ENCODE results near the gene ETV5. TPM values are rescaled to one million over a fixed set of nuclear protein-coding genes. Genes with fewer than 3 reads are reported as not detected.

ETV5 gene
- total RNA-seq, 4 donors from 2014 or later: 2.0 to 39.8 (median 13.8) TPM

DNA sequence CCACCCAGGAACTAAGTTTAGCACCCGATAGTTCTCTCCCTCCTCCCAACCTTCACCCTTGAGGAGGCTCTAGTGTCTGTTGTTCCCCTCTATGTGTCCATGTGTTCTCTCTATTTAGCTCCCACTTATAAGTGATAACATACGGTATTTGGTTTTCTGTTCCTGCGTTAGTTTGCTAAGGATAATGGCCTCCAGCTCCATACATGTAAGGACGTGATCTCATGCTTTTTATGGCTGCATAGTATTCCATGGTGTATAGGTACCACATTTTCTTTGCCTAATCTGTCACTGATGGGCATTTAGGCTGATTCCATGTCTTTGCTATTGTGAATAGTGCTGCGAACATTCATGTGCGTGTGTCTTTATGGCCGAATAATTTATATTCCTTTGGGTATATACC, 104.2 kb downstream of the ETV5 start:
- TF ChIP-seq POLR2A (IDR thresholded peaks at IDR 0.05): no peak
- TF ChIP-seq, protein P1, sequence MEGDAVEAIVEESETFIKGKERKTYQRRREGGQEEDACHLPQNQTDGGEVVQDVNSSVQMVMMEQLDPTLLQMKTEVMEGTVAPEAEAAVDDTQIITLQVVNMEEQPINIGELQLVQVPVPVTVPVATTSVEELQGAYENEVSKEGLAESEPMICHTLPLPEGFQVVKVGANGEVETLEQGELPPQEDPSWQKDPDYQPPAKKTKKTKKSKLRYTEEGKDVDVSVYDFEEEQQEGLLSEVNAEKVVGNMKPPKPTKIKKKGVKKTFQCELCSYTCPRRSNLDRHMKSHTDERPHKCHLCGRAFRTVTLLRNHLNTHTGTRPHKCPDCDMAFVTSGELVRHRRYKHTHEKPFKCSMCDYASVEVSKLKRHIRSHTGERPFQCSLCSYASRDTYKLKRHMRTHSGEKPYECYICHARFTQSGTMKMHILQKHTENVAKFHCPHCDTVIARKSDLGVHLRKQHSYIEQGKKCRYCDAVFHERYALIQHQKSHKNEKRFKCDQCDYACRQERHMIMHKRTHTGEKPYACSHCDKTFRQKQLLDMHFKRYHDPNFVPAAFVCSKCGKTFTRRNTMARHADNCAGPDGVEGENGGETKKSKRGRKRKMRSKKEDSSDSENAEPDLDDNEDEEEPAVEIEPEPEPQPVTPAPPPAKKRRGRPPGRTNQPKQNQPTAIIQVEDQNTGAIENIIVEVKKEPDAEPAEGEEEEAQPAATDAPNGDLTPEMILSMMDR (IDR thresholded peaks at IDR 0.05): no peak
- H3K4me1 ChIP-seq: no peaks in the 10 kb centered on the region
- H3K27ac ChIP-seq: no peak overlapping the region
- intact Hi-C loops (cut with DNase I; ENCODE audit: low total_unique reads): no loop called here
- no peaks in the 10 kb centered on the region for H3K27me3 ChIP-seq
- H3K36me3 ChIP-seq: no peaks in the 10 kb centered on the region
- H3K9me3 ChIP-seq: no peaks in the 10 kb centered on the region
- H3K4me3 ChIP-seq: no peak overlapping the region
- no peak for DNase-seq

DNA sequence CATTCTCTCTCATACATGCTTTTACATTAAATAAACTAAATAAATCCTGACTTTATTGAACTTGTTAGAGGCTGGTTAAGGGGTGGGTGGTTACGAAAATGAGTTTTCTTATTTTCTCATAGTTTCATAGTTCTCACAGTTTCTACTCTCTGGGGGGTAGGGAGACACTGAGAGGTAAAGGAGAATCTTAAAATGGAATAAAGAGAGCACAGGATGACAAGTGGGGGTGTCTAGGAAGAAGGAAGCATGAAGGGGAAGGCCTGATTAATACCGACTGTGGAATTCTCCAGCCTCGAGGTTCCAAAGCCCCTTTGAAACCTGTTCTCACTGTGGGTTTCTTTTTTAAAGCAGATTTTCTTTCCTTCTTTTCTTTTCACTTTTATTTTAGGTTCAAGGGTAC, 104.7 kb downstream of the ETV5 start:
- no peak for DNase-seq
- Histone ChIP-seq H3K27me3 (no peaks in the 10 kb centered on the region), H3K4me1 (no peaks in the 10 kb centered on the region), H3K27ac (no peak overlapping the region), H3K9me3 (no peaks in the 10 kb centered on the region), H3K4me3 (no peak overlapping the region), H3K36me3 (no peaks in the 10 kb centered on the region)
- intact Hi-C loops (cut with DNase I; ENCODE audit: low total_unique reads): no loop called here
- TF ChIP-seq POLR2A (IDR thresholded peaks at IDR 0.05): no peak
- TF ChIP-seq, protein P1 (IDR thresholded peaks at IDR 0.05): no peak

DNA sequence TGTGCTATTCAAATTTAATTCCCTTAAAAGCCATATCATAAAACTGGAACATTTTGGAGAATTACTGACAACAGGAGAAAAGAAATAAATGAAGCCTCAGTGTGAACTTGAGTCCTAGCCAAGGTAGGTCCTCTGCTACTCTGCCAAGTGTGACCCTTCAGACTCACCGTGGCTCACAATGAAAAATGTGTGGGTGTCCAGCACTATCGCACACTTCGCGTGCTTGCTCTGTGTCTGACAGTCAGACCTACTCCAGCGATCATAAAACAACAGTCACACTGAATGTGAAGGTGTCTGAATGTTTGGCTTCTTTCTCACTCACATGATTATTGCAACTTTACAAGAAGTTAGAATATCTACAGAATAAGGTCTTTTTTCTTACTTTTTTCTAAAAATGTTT, 105.3 kb downstream of the ETV5 start:
- Histone ChIP-seq H3K9me3 (no peaks in the 10 kb centered on the region), H3K27me3 (no peaks in the 10 kb centered on the region), H3K27ac (no peak overlapping the region), H3K4me3 (no peak overlapping the region), H3K36me3 (no peaks in the 10 kb centered on the region), H3K4me1 (no peaks in the 10 kb centered on the region)
- DNase-seq: no peak
- TF ChIP-seq POLR2A (IDR thresholded peaks at IDR 0.05): no peak
- TF ChIP-seq, protein P1 (IDR thresholded peaks at IDR 0.05): no peak
- intact Hi-C loops (cut with DNase I; ENCODE audit: low total_unique reads): no loop called here

DNA sequence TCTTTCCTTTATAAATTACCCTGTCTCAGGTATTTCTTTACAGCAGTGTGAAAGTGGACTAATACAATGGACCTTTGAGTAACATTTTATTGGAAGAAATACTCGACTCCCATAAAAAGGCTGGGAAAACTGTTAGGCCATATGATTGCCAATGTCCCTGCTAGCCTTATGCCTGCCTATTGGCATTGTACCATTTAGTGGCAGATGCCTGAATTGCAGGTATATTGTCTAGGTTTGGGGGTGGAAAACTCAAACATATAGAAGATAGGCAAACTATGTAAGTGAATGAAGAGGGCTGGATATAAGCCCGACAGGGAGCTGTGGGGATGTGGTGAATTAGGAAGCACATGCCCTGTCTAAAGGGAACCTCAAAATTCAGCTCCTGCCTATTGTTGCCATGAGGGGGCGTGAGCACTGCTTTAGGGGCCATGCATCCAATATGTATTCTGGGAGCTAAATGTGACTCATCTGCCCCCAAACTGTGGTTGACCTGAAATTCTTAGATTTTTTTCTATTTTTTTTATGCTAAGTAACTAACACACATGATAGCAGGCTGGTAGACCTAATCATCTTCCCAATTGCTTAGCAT, 105.9 kb downstream of the ETV5 start:
- DNase-seq: no peak
- no peak for TF ChIP-seq POLR2A (IDR thresholded peaks at IDR 0.05)
- TF ChIP-seq, protein P1 (IDR thresholded peaks at IDR 0.05): no peak
- Histone ChIP-seq H3K27ac (no peak overlapping the region), H3K9me3 (no peaks in the 10 kb centered on the region), H3K4me1 (no peaks in the 10 kb centered on the region), H3K4me3 (no peak overlapping the region), H3K36me3 (no peaks in the 10 kb centered on the region), H3K27me3 (no peaks in the 10 kb centered on the region)
- intact Hi-C loops (cut with DNase I; ENCODE audit: low total_unique reads): no loop called here

DNA sequence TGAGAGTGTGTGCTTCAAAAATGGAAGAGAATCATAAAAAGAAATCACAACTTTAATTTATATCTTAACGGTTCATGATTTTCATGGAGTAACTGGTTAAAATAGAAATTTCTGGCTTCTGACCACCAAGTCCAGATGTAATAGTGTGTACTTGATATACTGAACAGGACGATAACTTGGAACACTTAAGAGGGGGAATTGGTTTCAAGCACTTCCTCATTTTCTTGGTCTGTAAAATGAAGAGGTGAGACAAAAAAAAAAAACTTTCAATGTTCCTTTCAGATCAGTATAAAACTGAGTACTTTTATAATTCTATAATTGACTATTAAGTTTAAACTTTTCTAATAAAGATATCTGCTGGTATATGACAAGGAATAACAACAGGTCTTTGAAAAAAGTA, 107.0 kb downstream of the ETV5 start:
- Histone ChIP-seq H3K4me1 (no peaks in the 10 kb centered on the region), H3K27ac (no peak overlapping the region), H3K27me3 (no peaks in the 10 kb centered on the region), H3K9me3 (no peaks in the 10 kb centered on the region), H3K36me3 (no peaks in the 10 kb centered on the region), H3K4me3 (no peak overlapping the region)
- no peak for TF ChIP-seq POLR2A (IDR thresholded peaks at IDR 0.05)
- intact Hi-C loops (cut with DNase I; ENCODE audit: low total_unique reads): no loop called here
- no peak for DNase-seq

DNA sequence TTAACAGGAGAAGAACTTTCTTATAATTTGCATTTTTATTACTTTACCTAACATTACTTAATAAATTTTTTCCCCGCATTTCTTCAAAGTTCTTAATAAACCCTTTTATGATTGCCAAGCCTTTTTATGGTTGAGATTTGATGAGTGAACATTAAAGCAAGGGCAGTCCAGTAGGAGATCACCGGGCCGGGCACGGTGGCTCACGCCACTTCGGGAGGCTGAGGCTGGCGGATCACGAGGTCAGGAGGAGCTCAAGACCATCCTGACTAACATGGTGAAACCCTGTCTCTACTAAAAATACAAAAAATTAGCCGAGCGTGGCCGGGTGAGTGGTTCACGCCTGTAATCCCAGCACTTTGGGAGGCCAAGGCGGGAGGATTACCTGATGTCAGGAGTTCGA, 109.7 kb downstream of the ETV5 start:
- DNase-seq: no peak
- no peak for TF ChIP-seq POLR2A (IDR thresholded peaks at IDR 0.05)
- TF ChIP-seq, protein P1 (IDR thresholded peaks at IDR 0.05): no peak
- Histone ChIP-seq H3K27ac (no peak overlapping the region), H3K36me3 (no peaks in the 10 kb centered on the region), H3K4me1 (no peaks in the 10 kb centered on the region), H3K27me3 (no peaks in the 10 kb centered on the region), H3K9me3 (no peaks in the 10 kb centered on the region), H3K4me3 (no peak overlapping the region)
- intact Hi-C loops (cut with DNase I; ENCODE audit: low total_unique reads): no loop called here

Data from uterus (tissue), 4 donors.